Fibroblast of peridontal ligament (primary cell): ENCODE measurements around the gene BUD13.
"Not testable (repeated sequence)": the region's sequence is repeated elsewhere in the genome, so short reads cannot be mapped to it uniquely, and the experiment has no call there.

Experiments used
- DNase-seq: peaks from one replicate; pipeline ENCODE4 v3.0.0-alpha.2; 2010; ENCODE audit errors: extremely low read depth

The BUD13 gene

GRCh38 chr11:116792144-116792868, 19.5 kb upstream of the BUD13 start:
- no peak for DNase-seq

GRCh38 chr11:116791813-116792143, 19.0 kb upstream of the BUD13 start, which contains the start of gene APOA5:
APOA5 (minus strand) TSS chr11:116791879; CDS start chr11:116791860, 19 bp downstream.
- no peak for DNase-seq

GRCh38 chr11:116791002-116791812, 18.4 kb upstream of the BUD13 start:
- peak; percentile 63 for DNase-seq

- DNase-seq, result no peak
Measured at GRCh38 chr11:116790167-116791001, 17.6 kb upstream of the BUD13 start.

GRCh38 chr11:116788975-116789374, 16.2 kb upstream of the BUD13 start:
- no peak for DNase-seq

GRCh38 chr11:116788534-116788933, 15.7 kb upstream of the BUD13 start:
- no peak for DNase-seq

- peak; percentile 65 for DNase-seq
Measured at GRCh38 chr11:116787786-116788486, 15.1 kb upstream of the BUD13 start, which contains the start of gene ZPR1. ZPR1 (minus strand) TSS chr11:116788023; CDS start chr11:116787990, 33 bp downstream.

- DNase-seq, result no peak
Measured at GRCh38 chr11:116787436-116787785, 14.6 kb upstream of the BUD13 start.

GRCh38 chr11:116786966-116787365, 14.2 kb upstream of the BUD13 start:
- DNase-seq, result no peak

- no peak for DNase-seq
Measured at GRCh38 chr11:116786326-116786725, 13.5 kb upstream of the BUD13 start.

GRCh38 chr11:116782728-116783127, 9.9 kb upstream of the BUD13 start:
- DNase-seq, result peak; percentile 71

GRCh38 chr11:116778556-116778955, 5.8 kb upstream of the BUD13 start:
- peak; percentile 22 for DNase-seq

- no peak for DNase-seq
Measured at GRCh38 chr11:116777056-116777455, 4.3 kb upstream of the BUD13 start.

- DNase-seq, result no peak
Measured at GRCh38 chr11:116776522-116776984, 3.8 kb upstream of the BUD13 start.

- DNase-seq, result no peak
Measured at GRCh38 chr11:116775975-116776374, 3.2 kb upstream of the BUD13 start.

GRCh38 chr11:116774661-116775060, 1.9 kb upstream of the BUD13 start:
- DNase-seq, result no peak

- DNase-seq, result peak; percentile 29
Measured at GRCh38 chr11:116773203-116774097, 663 bp upstream of the BUD13 start.

- DNase-seq, result no peak
Measured at GRCh38 chr11:116771935-116772334, 852 bp downstream of the BUD13 start.

- no peak for DNase-seq
Measured at GRCh38 chr11:116762132-116762531, 10.7 kb downstream of the BUD13 start.

GRCh38 chr11:116756044-116756443, 16.7 kb downstream of the BUD13 start:
- DNase-seq, result not testable (repeated sequence)
